HG03439 (cell line): Measurements from ENCODE around the gene ZDHHC18.
A peak's percentile ranks its signal among the peaks of the same experiment; 100 is the strongest.

ENCODE experiments used
- ATAC-seq: cut with Tn5 transposase; IDR thresholded peaks from one replicate; pipeline ENCODE4 v1.9.1; 2021; ENCODE audit warnings: mild to moderate bottlenecking, moderate library complexity; ENCODE audit not compliant: unreplicated experiment

ZDHHC18 gene

GRCh38 chr1:26890467-26890796 lies 63.9 kb downstream of the ZDHHC18 start:
- peak; percentile 15 for ATAC-seq

- ATAC-seq, result no peak
Observed at GRCh38 chr1:26894263-26894662, 67.8 kb downstream of the ZDHHC18 start.

GRCh38 chr1:26897351-26897750 lies 70.9 kb downstream of the ZDHHC18 start:
- ATAC-seq, result no peak

- peak; percentile 67 for ATAC-seq
Observed at GRCh38 chr1:26900001-26900814, 73.7 kb downstream of the ZDHHC18 start, which contains the start of gene GPATCH3. Gene GPATCH3, minus strand, starts transcription at chr1:26900467. Its CDS starts 25 bp downstream, at chr1:26900442.

GRCh38 chr1:26900815-26901511 lies 74.5 kb downstream of the ZDHHC18 start:
- ATAC-seq, result no peak
